Left forelimb (tissue), 1 donor: ENCODE data around the gene FBXO31.

Experiments
- DNase-seq: peaks from one replicate; pipeline ENCODE4 v3.0.0-alpha.2; 2018; ENCODE audit warnings: low spot score

The FBXO31 gene

GRCh38 chr16:87278191-87279093 lies 105.1 kb downstream of the FBXO31 start:
- peak; percentile 90 for DNase-seq
